Measurements from ENCODE around the gene TFDP1. TPM values are rescaled to one million over a fixed set of nuclear protein-coding genes. Genes with fewer than 3 reads are reported as not detected.

TFDP1 gene
- total and polyA plus RNA-seq, 10 donors: 21.7 to 91.7 (median 51.7) TPM

DNA sequence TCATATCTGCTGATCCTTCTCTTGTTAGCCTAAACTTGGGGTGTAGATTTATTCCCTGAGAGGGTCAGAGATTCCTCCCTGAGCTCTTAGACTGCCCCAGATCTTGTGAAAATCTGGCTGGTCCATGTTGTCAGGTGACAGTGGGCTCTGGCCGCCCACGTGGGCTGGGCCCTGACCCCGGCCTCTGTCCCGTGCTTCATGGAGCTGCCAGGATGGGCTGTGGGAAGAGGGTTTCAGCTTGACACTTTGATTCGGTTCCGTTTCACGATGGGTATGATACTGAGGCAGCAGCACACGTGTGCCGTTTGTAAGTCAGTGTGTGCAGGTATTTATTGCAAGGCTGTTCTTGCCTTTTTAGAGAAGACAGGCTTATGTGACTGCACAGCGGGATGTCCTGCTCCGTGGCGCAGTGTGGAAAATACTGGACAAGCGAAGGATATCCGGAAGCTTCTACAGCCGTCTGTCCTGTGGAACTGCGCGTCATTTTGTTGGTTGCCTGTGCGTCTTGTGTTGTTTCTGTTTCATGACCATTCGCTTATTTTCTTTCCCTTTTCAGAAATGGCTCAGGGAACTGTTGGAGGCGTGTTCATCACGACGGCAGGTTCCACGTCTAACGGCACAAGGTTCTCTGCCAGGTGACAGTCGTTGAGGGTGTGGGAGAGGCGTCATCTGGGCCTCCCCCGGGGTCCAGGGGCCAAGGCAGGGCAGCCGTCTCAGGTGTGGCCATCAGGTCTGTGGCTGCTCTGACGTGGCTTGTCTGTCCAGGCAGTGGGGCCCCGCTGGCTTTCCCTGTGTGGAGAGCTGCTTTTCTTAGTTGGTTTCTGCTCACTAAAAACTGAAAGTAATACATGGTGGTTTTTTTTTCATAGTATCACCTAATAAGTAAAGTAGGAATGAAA lies 53.0 kb downstream of the TFDP1 start:
- H3K36me3 ChIP-seq: peaks cover 11 to 100% (median 82%) of the 10 kb centered on the region in 6 donors
- WGBS, 5 donors: 93 to 96% (median 96%) methylated on average over 30 of the region's 30 CpGs
- no peaks in the 10 kb centered on the region for H3K9me3 ChIP-seq
- no peak overlapping the region for H3K4me3 ChIP-seq
- H3K4me1 ChIP-seq: no peaks in the 10 kb centered on the region
- DNase-seq: peak; percentile 29
- intact Hi-C loops (cut with DNase I; ENCODE audit: low total_unique reads): no loop called here
- TF ChIP-seq POLR2AphosphoS5 (IDR thresholded peaks at IDR 0.05) (no peak), POLR2A (IDR thresholded peaks at IDR 0.05) (no peak)
- TF ChIP-seq, protein P1, sequence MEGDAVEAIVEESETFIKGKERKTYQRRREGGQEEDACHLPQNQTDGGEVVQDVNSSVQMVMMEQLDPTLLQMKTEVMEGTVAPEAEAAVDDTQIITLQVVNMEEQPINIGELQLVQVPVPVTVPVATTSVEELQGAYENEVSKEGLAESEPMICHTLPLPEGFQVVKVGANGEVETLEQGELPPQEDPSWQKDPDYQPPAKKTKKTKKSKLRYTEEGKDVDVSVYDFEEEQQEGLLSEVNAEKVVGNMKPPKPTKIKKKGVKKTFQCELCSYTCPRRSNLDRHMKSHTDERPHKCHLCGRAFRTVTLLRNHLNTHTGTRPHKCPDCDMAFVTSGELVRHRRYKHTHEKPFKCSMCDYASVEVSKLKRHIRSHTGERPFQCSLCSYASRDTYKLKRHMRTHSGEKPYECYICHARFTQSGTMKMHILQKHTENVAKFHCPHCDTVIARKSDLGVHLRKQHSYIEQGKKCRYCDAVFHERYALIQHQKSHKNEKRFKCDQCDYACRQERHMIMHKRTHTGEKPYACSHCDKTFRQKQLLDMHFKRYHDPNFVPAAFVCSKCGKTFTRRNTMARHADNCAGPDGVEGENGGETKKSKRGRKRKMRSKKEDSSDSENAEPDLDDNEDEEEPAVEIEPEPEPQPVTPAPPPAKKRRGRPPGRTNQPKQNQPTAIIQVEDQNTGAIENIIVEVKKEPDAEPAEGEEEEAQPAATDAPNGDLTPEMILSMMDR (IDR thresholded peaks at IDR 0.05 in 8 of 11, conservative IDR thresholded peaks at IDR 0.05 in 3 of 11): no peak
- no peak overlapping the region for H3K27ac ChIP-seq
- H3K27me3 ChIP-seq (replicated peaks in 1 of 7): no peaks in the 10 kb centered on the region

DNA sequence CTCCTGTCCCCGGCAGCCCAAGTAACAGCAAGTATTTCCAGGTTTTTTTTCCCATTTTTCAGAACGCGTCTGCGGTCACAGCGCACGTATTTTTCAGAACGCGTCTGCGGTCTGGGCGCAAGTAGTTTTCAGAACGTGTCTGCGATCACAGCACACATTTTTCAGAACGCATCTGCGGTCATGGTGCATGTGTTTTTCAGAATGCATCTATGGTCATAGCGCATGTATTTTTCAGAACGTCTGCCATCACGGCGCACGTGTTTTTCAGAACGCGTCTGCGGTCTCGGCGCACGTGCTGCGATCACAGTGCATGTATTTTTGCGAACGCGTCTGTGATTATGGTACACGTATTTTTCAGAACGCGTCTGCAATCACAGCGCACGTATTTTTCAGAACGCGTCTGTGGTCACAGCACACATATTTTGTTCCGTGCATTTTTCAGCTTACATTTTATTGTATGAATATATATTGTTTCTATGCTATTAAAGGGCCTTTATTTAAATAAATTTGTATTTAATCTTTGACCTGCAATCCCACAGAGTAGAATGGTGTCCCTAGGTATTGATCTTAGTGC lies 53.7 kb downstream of the TFDP1 start:
- intact Hi-C loops (cut with DNase I; ENCODE audit: low total_unique reads): no loop called here
- Histone ChIP-seq H3K36me3 (peaks cover 11 to 95% (median 74%) of the 10 kb centered on the region in 6 donors), H3K4me3 (no peak overlapping the region), H3K27ac (no peak overlapping the region), H3K9me3 (no peaks in the 10 kb centered on the region), H3K27me3 (replicated peaks in 1 of 7) (no peaks in the 10 kb centered on the region), H3K4me1 (peaks cover 0 to 2% (median 0%) of the 10 kb centered on the region in 6 donors)
- 96 to 98% (median 97%) methylated on average over 37 of the region's 37 CpGs for WGBS, 5 donors
- TF ChIP-seq POLR2A (IDR thresholded peaks at IDR 0.05): no peak
- no peak for TF ChIP-seq POLR2AphosphoS5 (IDR thresholded peaks at IDR 0.05)
- TF ChIP-seq, protein P1 (IDR thresholded peaks at IDR 0.05 in 8 of 11, conservative IDR thresholded peaks at IDR 0.05 in 3 of 11): no peak
- no peak for DNase-seq

GRCh38 chr13:113638806-113639205 lies 54.3 kb downstream of the TFDP1 start:
- H3K36me3 ChIP-seq: peaks cover 11 to 90% (median 69%) of the 10 kb centered on the region in 6 donors
- no peaks in the 10 kb centered on the region for H3K9me3 ChIP-seq
- peaks cover 0 to 5% (median 0%) of the 10 kb centered on the region in 6 donors for H3K4me1 ChIP-seq
- TF ChIP-seq POLR2A (IDR thresholded peaks at IDR 0.05): no peak
- no peak for TF ChIP-seq POLR2AphosphoS5 (IDR thresholded peaks at IDR 0.05)
- TF ChIP-seq, protein P1 (IDR thresholded peaks at IDR 0.05 in 8 of 11, conservative IDR thresholded peaks at IDR 0.05 in 3 of 11): no peak
- no peak overlapping the region for H3K4me3 ChIP-seq
- DNase-seq: no peak
- 92 to 96% (median 96%) methylated on average over 8 of the region's 8 CpGs for WGBS, 5 donors
- no peaks in the 10 kb centered on the region for H3K27me3 ChIP-seq (replicated peaks in 1 of 7)
- H3K27ac ChIP-seq: no peak overlapping the region
- intact Hi-C loops (cut with DNase I; ENCODE audit: low total_unique reads): no loop called here

Data from spleen (tissue), 11 donors.